HG03097 (cell line): ENCODE measurements around the gene ZFHX2.
A peak's percentile ranks its signal among the peaks of the same experiment; 100 is the strongest.

Source experiments
- ATAC-seq: cut with Tn5 transposase; IDR thresholded peaks from one replicate; pipeline ENCODE4 v1.9.1; 2021; ENCODE audit not compliant: unreplicated experiment, low FRiP score

ZFHX2 gene

GRCh38 chr14:23561873-23562821 is 10.6 kb upstream of the ZFHX2 start:
- ATAC-seq: no peak

- ATAC-seq: no peak
These were observed 9.7 kb upstream of the ZFHX2 start for GRCh38 chr14:23561259-23561658.

GRCh38 chr14:23559926-23560520 is 8.5 kb upstream of the ZFHX2 start:
- ATAC-seq: no peak

GRCh38 chr14:23559010-23559925 is 7.7 kb upstream of the ZFHX2 start:
- no peak for ATAC-seq

GRCh38 chr14:23558346-23559009 is 6.9 kb upstream of the ZFHX2 start:
- no peak for ATAC-seq

GRCh38 chr14:23557946-23558345 is 6.4 kb upstream of the ZFHX2 start:
- no peak for ATAC-seq

GRCh38 chr14:23557521-23557920 is 6.0 kb upstream of the ZFHX2 start:
- ATAC-seq: no peak

- no peak for ATAC-seq
These were observed 5.3 kb upstream of the ZFHX2 start for GRCh38 chr14:23556700-23557440.

- ATAC-seq: peak; percentile 87
These were observed 4.5 kb upstream of the ZFHX2 start, which contains the start of gene THTPA for GRCh38 chr14:23555882-23556699. Gene THTPA, plus strand, starts transcription at chr14:23556271. Its CDS starts 487 bp downstream, at chr14:23556758.

- ATAC-seq: no peak
These were observed 3.9 kb upstream of the ZFHX2 start for GRCh38 chr14:23555533-23555881.

GRCh38 chr14:23550812-23551265 is 726 bp downstream of the ZFHX2 start:
- ATAC-seq: no peak

- no peak for ATAC-seq
These were observed 1.3 kb downstream of the ZFHX2 start for GRCh38 chr14:23550131-23550811.

GRCh38 chr14:23548351-23549318 is 2.9 kb downstream of the ZFHX2 start:
- ATAC-seq: no peak

- ATAC-seq: no peak
These were observed 3.6 kb downstream of the ZFHX2 start for GRCh38 chr14:23547924-23548323.

- ATAC-seq: no peak
These were observed 5.0 kb downstream of the ZFHX2 start for GRCh38 chr14:23546450-23547035.

GRCh38 chr14:23545740-23546365 is 5.7 kb downstream of the ZFHX2 start:
- no peak for ATAC-seq
